H1 (cell line): ENCODE data around the gene RAD23A. TPM values are rescaled to one million over a fixed set of nuclear protein-coding genes. Genes with fewer than 3 reads are reported as not detected.
A peak's percentile ranks its signal among the peaks of the same experiment; 100 is the strongest.

Experiments
- CTCF ChIA-PET: fragments of 300-600 bp; sonication (Branson Sonifier 250); formaldehyde crosslinking; loops from one replicate; lab custom pipeline; 2021; ENCODE audit not compliant: partially characterized antibody; lab: Charles Lee
- POLR2A ChIA-PET: fragments of 300-600 bp; sonication (Branson Sonifier 250); formaldehyde crosslinking; loops from one replicate; lab custom pipeline; 2021; ENCODE audit warnings: inconsistent platforms; ENCODE audit not compliant: partially characterized antibody; lab: Charles Lee
- DNase-seq, 2 experiments: peaks; one replicate each; pipeline versions ENCODE4 v3.0.0 to v3.0.0-alpha.2; 2010 to 2022; ENCODE audit warnings: low spot score in 2 of 2, low read depth in 1 of 2, mixed read lengths in 1 of 2
- FAIRE-seq: peaks from 2 replicates; lab custom pipeline; 2011; peaks lifted over from hg19 to GRCh38; lab: Jason Lieb, UNC
- H2AFZ ChIP-seq: 2 replicates; pipeline ENCODE4 v1.8.1; 2012; ENCODE audit warnings: low read length, inconsistent platforms
- H2AK5ac ChIP-seq: 2 replicates; pipeline ENCODE4 v1.6.1; 2013; ENCODE audit warnings: low read depth, low read length
- H2BK120ac ChIP-seq: replicated peaks from 2 replicates; pipeline ENCODE3; 2013; ENCODE audit warnings: low read depth, low read length, inconsistent platforms
- H2BK12ac ChIP-seq: 2 replicates; pipeline ENCODE4 v1.6.1; 2013; ENCODE audit warnings: low read depth, low read length
- H2BK15ac ChIP-seq: 2 replicates; pipeline ENCODE4 v1.6.1; 2013; ENCODE audit warnings: low read length
- H2BK20ac ChIP-seq: 2 replicates; pipeline ENCODE4 v1.6.1; 2013; ENCODE audit warnings: low read length
- H2BK5ac ChIP-seq: 2 replicates; pipeline ENCODE4 v1.6.1; 2013; ENCODE audit warnings: low read depth, low read length
- H3K14ac ChIP-seq: 2 replicates; pipeline ENCODE4 v1.6.1; 2013; ENCODE audit warnings: inconsistent platforms; ENCODE audit not compliant: insufficient read length
- H3K18ac ChIP-seq: 2 replicates; pipeline ENCODE4 v1.6.1; 2013; ENCODE audit warnings: low read length; ENCODE audit errors: extremely low read depth
- H3K23ac ChIP-seq: 2 replicates; pipeline ENCODE4 v1.6.1; 2013; ENCODE audit warnings: inconsistent platforms; ENCODE audit not compliant: insufficient read length
- H3K23me2 ChIP-seq: 2 replicates; pipeline ENCODE4 v1.6.1; 2013; ENCODE audit warnings: low read depth, low read length
- H3K27ac ChIP-seq: 2 replicates; pipeline ENCODE4 v1.6.1; 2011; ENCODE audit warnings: low read depth, low read length, inconsistent platforms
- H3K27me3 ChIP-seq, 4 experiments: replicated peaks in 1 of 4; 1 replicate in 1 of 4; 2 replicates in 3 of 4; pipeline versions ENCODE4 v1.6.1 to v1.8.1; 2011 to 2013; ENCODE audit warnings: low read length in 3 of 4, mild to moderate bottlenecking in 3 of 4, inconsistent platforms in 2 of 4, mixed read lengths in 2 of 4, moderate library complexity in 1 of 4; ENCODE audit not compliant: control insufficient read depth in 3 of 4, insufficient read depth in 3 of 4; ENCODE audit errors: extremely low read depth in 1 of 4
- H3K36me3 ChIP-seq, 4 experiments: 2 replicates each; pipeline versions ENCODE4 v1.6.1 to v1.8.1; 2011 to 2013; ENCODE audit warnings: mild to moderate bottlenecking in 4 of 4, low read length in 3 of 4, moderate library complexity in 2 of 4, control low read depth in 1 of 4, inconsistent platforms in 1 of 4; ENCODE audit not compliant: insufficient read depth in 4 of 4, control insufficient read depth in 2 of 4
- H3K4ac ChIP-seq: replicated peaks from 2 replicates; pipeline ENCODE3; 2013; ENCODE audit warnings: low read length, low read depth, mixed read lengths, inconsistent platforms; ENCODE audit not compliant: insufficient read length
- H3K4me1 ChIP-seq, 4 experiments: replicated peaks in 1 of 4; 1 replicate in 1 of 4; 2 replicates in 3 of 4; pipeline versions ENCODE4 v1.6.1 to v1.8.1; 2011 to 2013; ENCODE audit warnings: low read length in 3 of 4, inconsistent platforms in 2 of 4, mixed read lengths in 1 of 4; ENCODE audit not compliant: insufficient read depth in 4 of 4, control insufficient read depth in 3 of 4
- H3K4me2 ChIP-seq, 2 experiments: 2 replicates each; pipeline versions ENCODE4 v1.6.1 to v1.8.1; 2011 to 2013; ENCODE audit warnings: low read depth in 2 of 2, low read length in 2 of 2, control low read depth in 1 of 2, inconsistent platforms in 1 of 2, mild to moderate bottlenecking in 1 of 2; ENCODE audit not compliant: insufficient read depth in 1 of 2
- H3K4me3 ChIP-seq, 4 experiments: fragments of 200-600, 300-600 bp in 1 of 4; sonication (generic), shearing (Covaris generic), sonication (Bioruptor Twin) in 1 of 4; 2 replicates each; pipeline versions ENCODE4 v1.5.1 to v1.8.1; 2011 to 2016; ENCODE audit warnings: low read length in 4 of 4, low read depth in 3 of 4, control low read depth in 2 of 4, inconsistent platforms in 2 of 4, mild to moderate bottlenecking in 2 of 4, mixed read lengths in 1 of 4, moderate library complexity in 1 of 4; ENCODE audit not compliant: insufficient read depth in 2 of 4; ENCODE audit errors: extremely low read depth in 1 of 4
- H3K56ac ChIP-seq: replicated peaks from 2 replicates; pipeline ENCODE3; 2013; ENCODE audit warnings: low read depth, mild to moderate bottlenecking, mixed read lengths, low read length, inconsistent platforms; ENCODE audit not compliant: insufficient read length
- H3K79me1 ChIP-seq: 2 replicates; pipeline ENCODE4 v1.6.1; 2013; ENCODE audit warnings: low read depth, low read length, control low read depth
- H3K79me2 ChIP-seq, 2 experiments: 2 replicates each; pipeline versions ENCODE4 v1.6.1 to v1.8.1; 2012 to 2013; ENCODE audit warnings: low read length in 2 of 2, mild to moderate bottlenecking in 2 of 2, inconsistent platforms in 1 of 2; ENCODE audit not compliant: insufficient read depth in 2 of 2, control insufficient read depth in 1 of 2
- H3K9ac ChIP-seq, 4 experiments: replicated peaks in 1 of 4; 1 replicate in 1 of 4; 2 replicates in 3 of 4; pipeline versions ENCODE4 v1.6.1 to v1.8.1; 2011 to 2013; ENCODE audit warnings: low read depth in 3 of 4, low read length in 3 of 4, control low read depth in 2 of 4, mild to moderate bottlenecking in 2 of 4, moderate library complexity in 2 of 4, inconsistent platforms in 1 of 4; ENCODE audit errors: extremely low read depth in 1 of 4
- H3K9me3 ChIP-seq, 2 experiments: 2 replicates each; pipeline versions ENCODE4 v1.6.1 to v1.8.1; 2012 to 2013; ENCODE audit warnings: mild to moderate bottlenecking in 2 of 2, moderate library complexity in 2 of 2, control low read depth in 1 of 2, inconsistent platforms in 1 of 2, low read depth in 1 of 2, low read length in 1 of 2, mixed read lengths in 1 of 2; ENCODE audit not compliant: insufficient read depth in 2 of 2
- H4K20me1 ChIP-seq, 2 experiments: replicated peaks in 1 of 2; 2 replicates each; pipeline versions ENCODE3 to v1.8.1; 2011 to 2013; ENCODE audit warnings: inconsistent platforms in 2 of 2, low read length in 2 of 2, mild to moderate bottlenecking in 1 of 2; ENCODE audit not compliant: insufficient read depth in 2 of 2, control insufficient read depth in 1 of 2
- H4K5ac ChIP-seq: 2 replicates; pipeline ENCODE4 v1.6.1; 2013; ENCODE audit warnings: low read length, low read depth, mixed read lengths, inconsistent platforms; ENCODE audit not compliant: insufficient read length
- H4K8ac ChIP-seq: 2 replicates; pipeline ENCODE4 v1.8.0; 2013; ENCODE audit warnings: mild to moderate bottlenecking, moderate library complexity, low read length, inconsistent platforms; ENCODE audit not compliant: insufficient read depth; ENCODE audit errors: extremely low read depth
- H4K91ac ChIP-seq: replicated peaks from 2 replicates; pipeline ENCODE3; 2013; ENCODE audit warnings: low read length, mixed read lengths, inconsistent platforms; ENCODE audit not compliant: insufficient read length
- CBX8 ChIP-seq: fragments of 300-800, 300-1000 bp; sonication (generic); IDR thresholded peaks from 2 replicates; pipeline ENCODE4 v1.7.1; 2016; ENCODE audit warnings: low read depth, low read length, borderline replicate concordance
- CHD2 ChIP-seq: IDR thresholded peaks from 2 replicates; pipeline ENCODE4 v1.6.1; 2012; ENCODE audit warnings: low read length, improper control_type of control experiment
- CTBP2 ChIP-seq: IDR thresholded peaks from 2 replicates; pipeline ENCODE4 v1.7.0; 2011; ENCODE audit warnings: borderline replicate concordance, mild to moderate bottlenecking, moderate library complexity, mixed read lengths, low read length; ENCODE audit not compliant: insufficient read depth, insufficient read length
- GTF2F1 ChIP-seq: IDR thresholded peaks from 2 replicates; pipeline ENCODE4 v1.6.1; 2012; ENCODE audit warnings: low read depth, low read length, improper control_type of control experiment, borderline replicate concordance
- JUN ChIP-seq: IDR thresholded peaks from 2 replicates; pipeline ENCODE4 v1.6.1; 2011; ENCODE audit warnings: low read depth, mild to moderate bottlenecking, improper control_type of control experiment, low read length
- POU5F1 ChIP-seq: IDR thresholded peaks from 2 replicates; pipeline ENCODE4 v1.6.1; 2011; ENCODE audit warnings: low read depth, mild to moderate bottlenecking, low read length, moderate library complexity
- RNF2 ChIP-seq: fragments of 200-900, 300-1000 bp; sonication (generic); IDR thresholded peaks from 2 replicates; pipeline ENCODE4 v1.7.1; 2016; ENCODE audit warnings: borderline replicate concordance, low read depth, mild to moderate bottlenecking, antibody characterized with exemption, low read length; ENCODE audit not compliant: poor library complexity, severe bottlenecking; ENCODE audit errors: missing control alignments
- RXRA ChIP-seq: IDR thresholded peaks from 2 replicates; pipeline ENCODE4 v1.6.1; 2011; ENCODE audit warnings: low read depth, mild to moderate bottlenecking, low read length, moderate library complexity; ENCODE audit not compliant: insufficient read depth
- TAF1 ChIP-seq: IDR thresholded peaks from 2 replicates; pipeline ENCODE4 v1.6.1; 2011; ENCODE audit warnings: mild to moderate bottlenecking, low read depth, low read length
- TAF7 ChIP-seq: optimal IDR thresholded peaks from 2 replicates; pipeline ENCODE3; 2011; ENCODE audit warnings: low read depth, mild to moderate bottlenecking, inconsistent platforms, low read length, moderate library complexity, borderline replicate concordance
- TCF12 ChIP-seq: IDR thresholded peaks from 2 replicates; pipeline ENCODE4 v1.6.1; 2011; ENCODE audit warnings: low read depth, mild to moderate bottlenecking, low read length
- WGBS, 2 experiments: shearing (Covaris generic) in 1 of 2; methylation state at CpG; one replicate each; pipeline versions ENCODE4 v1.1.6 to v1.1.7; 2013 to 2015; ENCODE audit warnings: low lambda C conversion rate in 2 of 2, mixed read lengths in 2 of 2, inconsistent platforms in 1 of 2, low coverage in 1 of 2, missing lambda C conversion rate in 1 of 2; ENCODE audit not compliant: insufficient replicate concordance in 2 of 2, insufficient coverage in 1 of 2, insufficient read length in 1 of 2; ENCODE audit errors: extremely low coverage in 1 of 2, missing lambda C conversion rate in 1 of 2; 5-methylcytosine and 5-hydroxymethylcytosine counted together
- polyA plus RNA-seq, 7 experiments: library from polyadenylated mRNA; depleted of rRNA in 3 of 7; stranded (reverse) in 5 of 7; unstranded in 2 of 7; fragments of >200 nt in 5 of 7; fragments of 200-250 nt in 2 of 7; gene quantifications; 1 replicate in 5 of 7; 2 replicates in 1 of 7; 4 replicates in 1 of 7; pipeline versions ENCODE4 v1.2.1 to v1.2.3, GENCODE V29; 2011 to 2013; ENCODE audit warnings: missing spikeins in 2 of 7, mixed read lengths in 2 of 7
- total RNA-seq: library from RNA; stranded (reverse); fragmentation: NEBNext Ultra II Directional; extraction: Animal tissue kit (Norgen Biotek cat#: 25700); gene quantifications from 2 replicates; pipeline ENCODE4 v1.2.1, GENCODE V29; 2021
- TF ChIP-seq, protein P1 (sequence below): IDR thresholded peaks from 2 replicates; pipeline ENCODE4 v1.6.1; 2011; ENCODE audit warnings: low read length, improper control_type of control experiment

RAD23A gene
- total and polyA plus RNA-seq, 2 of the 8 experiments (the other 6 are each of a cell fraction or from before 2014, with no cell fraction given): 40.0 to 76.1 TPM

DNA sequence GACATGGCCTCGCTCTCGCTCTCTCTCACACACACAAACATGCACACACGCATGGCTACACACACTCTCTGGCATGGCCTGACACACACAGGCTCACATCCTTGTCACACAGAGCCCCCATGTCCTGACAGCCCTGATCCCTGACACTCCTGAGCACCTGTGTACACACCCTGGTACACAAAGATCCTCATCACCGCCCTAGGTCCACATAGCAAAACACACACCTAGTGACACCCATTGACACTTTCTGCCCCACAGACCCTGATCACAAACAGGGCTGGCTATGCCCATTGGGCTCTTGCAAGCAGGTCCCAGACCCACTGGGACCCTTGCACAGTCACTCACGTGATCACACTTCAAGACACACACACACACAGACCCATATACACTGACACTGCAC lies 45.6 kb downstream of the RAD23A start:
- Histone ChIP-seq H4K20me1 (peaks cover 4 to 25% of the 10 kb centered on the region in 2 experiments), H3K9ac (no peak overlapping the region), H3K79me1 (peaks cover 3% of the 10 kb centered on the region; the same call in 1 of the 2 replicates), H4K5ac (no peak overlapping the region), H2BK120ac (no peak overlapping the region), H3K23ac (no peak overlapping the region), H3K4ac (no peak overlapping the region), H3K36me3 (peaks cover 0 to 8% (median 0%) of the 10 kb centered on the region in 4 experiments; a peak in 1 of 8 replicates), H3K56ac (no peak overlapping the region), H2AK5ac (peak overlapping the region; percentile 100), H3K23me2 (peaks cover 25% of the 10 kb centered on the region), H4K8ac (no peak overlapping the region), H3K4me2 (no peak overlapping the region; a peak in 1 of 4 replicates), H3K27ac (no peak overlapping the region), H3K4me1 (peaks cover 0 to 14% (median 9%) of the 10 kb centered on the region in 4 experiments; a peak in 5 of 7 replicates), H2BK5ac (peak overlapping the region; percentile 60; the same call in 1 of the 2 replicates), H2BK12ac (peak overlapping the region; percentile 99), H3K27me3 (peaks cover 31 to 66% (median 61%) of the 10 kb centered on the region in 4 experiments), H2BK15ac (peak overlapping the region; percentile 100), H3K79me2 (no peaks in the 10 kb centered on the region), H3K4me3 (no peak overlapping the region), H2BK20ac (no peak overlapping the region), H2AFZ (no peak overlapping the region), H3K9me3 (no peaks in the 10 kb centered on the region), H3K18ac (no peak overlapping the region), H4K91ac (peak overlapping the region; percentile 17), H3K14ac (no peak overlapping the region)
- FAIRE-seq: no peak
- 89% methylated on average over 5 of the region's 5 CpGs; no CpG with 5 or more reads in 1 of the 2 experiments for WGBS, 2 experiments
- no peak for DNase-seq
- CTCF ChIA-PET: interaction anchor here (0.6 to 2.7 kb wide), 3 partner anchors 14 to 41 kb away, joined by 3 to 8 read pairs (median 6); no protein-coding TSS in a partner anchor
- POLR2A ChIA-PET: interaction anchor here (0.7 to 1.2 kb wide), 3 partner anchors 15 to 130 kb away, joined by 3 read pairs; no protein-coding TSS in a partner anchor
- TF ChIP-seq RXRA: no peak
- TF ChIP-seq CBX8: no peak
- TF ChIP-seq CHD2: no peak
- no peak for TF ChIP-seq GTF2F1
- no peak for TF ChIP-seq TAF1
- no peak for TF ChIP-seq JUN
- TF ChIP-seq RNF2: no peak
- TF ChIP-seq, protein P1, sequence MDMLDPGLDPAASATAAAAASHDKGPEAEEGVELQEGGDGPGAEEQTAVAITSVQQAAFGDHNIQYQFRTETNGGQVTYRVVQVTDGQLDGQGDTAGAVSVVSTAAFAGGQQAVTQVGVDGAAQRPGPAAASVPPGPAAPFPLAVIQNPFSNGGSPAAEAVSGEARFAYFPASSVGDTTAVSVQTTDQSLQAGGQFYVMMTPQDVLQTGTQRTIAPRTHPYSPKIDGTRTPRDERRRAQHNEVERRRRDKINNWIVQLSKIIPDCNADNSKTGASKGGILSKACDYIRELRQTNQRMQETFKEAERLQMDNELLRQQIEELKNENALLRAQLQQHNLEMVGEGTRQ: no peak
- no peak for TF ChIP-seq POU5F1
- no peak for TF ChIP-seq CTBP2
- no peak for TF ChIP-seq TAF7
- TF ChIP-seq TCF12: no peak
